ENCODE measurements around the gene CCDC106. TPM values are rescaled to one million over a fixed set of nuclear protein-coding genes. Genes with fewer than 3 reads are reported as not detected.

CCDC106 gene
- total and polyA plus RNA-seq, 2 donors from 2014 or later: 22.7 to 51.9 TPM

DNA sequence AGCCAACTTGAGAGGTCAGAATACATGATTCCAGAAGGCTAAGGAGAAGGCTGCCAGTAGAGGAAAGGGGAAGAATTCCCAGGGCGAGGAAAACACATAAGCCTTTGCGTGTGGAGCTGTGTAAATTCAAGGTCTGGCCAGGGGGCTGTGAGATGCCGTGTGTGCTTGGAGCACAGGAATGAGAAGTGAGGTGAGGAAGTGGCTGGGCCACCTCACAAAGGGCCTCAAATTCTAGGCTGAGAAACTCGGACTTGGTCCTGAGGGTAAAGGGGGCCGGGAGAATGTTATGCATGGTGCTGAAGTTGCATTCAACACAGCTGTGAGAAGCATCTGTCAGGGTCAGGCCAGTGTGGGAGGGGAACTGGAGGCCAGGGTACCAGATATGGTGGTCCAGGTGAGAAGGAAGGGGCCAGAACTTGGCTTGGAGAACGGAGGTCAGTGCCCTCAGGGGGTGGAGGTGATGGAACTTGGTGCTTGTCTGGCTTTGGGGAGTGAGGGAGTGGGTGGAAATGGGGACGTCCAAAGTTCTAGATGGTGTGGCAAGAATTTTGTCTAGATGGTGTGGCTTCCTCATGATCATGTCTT is 12.1 kb upstream of the CCDC106 start:
- peak in 1 of 5 donors; percentile 53 for DNase-seq
- peak overlapping the region; percentile 97 for H3K27ac ChIP-seq (ENCODE audit: low read depth in 2 of 2, low read length in 2 of 2)
- peak overlapping the region; percentile 98 to 100 (median 100) for H3K9ac ChIP-seq (ENCODE audit: low read length in 3 of 3)
- H3K9me3 ChIP-seq (ENCODE audit: control insufficient read depth in 2 of 3, insufficient read depth in 1 of 3, low read length in 3 of 3): no peaks in the 10 kb centered on the region
- no peaks in the 10 kb centered on the region for H3K36me3 ChIP-seq (ENCODE audit: control insufficient read depth in 2 of 3, insufficient read depth in 3 of 3, low read length in 3 of 3)
- TF ChIP-seq, protein P1, sequence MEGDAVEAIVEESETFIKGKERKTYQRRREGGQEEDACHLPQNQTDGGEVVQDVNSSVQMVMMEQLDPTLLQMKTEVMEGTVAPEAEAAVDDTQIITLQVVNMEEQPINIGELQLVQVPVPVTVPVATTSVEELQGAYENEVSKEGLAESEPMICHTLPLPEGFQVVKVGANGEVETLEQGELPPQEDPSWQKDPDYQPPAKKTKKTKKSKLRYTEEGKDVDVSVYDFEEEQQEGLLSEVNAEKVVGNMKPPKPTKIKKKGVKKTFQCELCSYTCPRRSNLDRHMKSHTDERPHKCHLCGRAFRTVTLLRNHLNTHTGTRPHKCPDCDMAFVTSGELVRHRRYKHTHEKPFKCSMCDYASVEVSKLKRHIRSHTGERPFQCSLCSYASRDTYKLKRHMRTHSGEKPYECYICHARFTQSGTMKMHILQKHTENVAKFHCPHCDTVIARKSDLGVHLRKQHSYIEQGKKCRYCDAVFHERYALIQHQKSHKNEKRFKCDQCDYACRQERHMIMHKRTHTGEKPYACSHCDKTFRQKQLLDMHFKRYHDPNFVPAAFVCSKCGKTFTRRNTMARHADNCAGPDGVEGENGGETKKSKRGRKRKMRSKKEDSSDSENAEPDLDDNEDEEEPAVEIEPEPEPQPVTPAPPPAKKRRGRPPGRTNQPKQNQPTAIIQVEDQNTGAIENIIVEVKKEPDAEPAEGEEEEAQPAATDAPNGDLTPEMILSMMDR (IDR thresholded peaks at IDR 0.05; ENCODE audit: borderline replicate concordance, extremely low read depth, insufficient read depth): no peak
- peaks cover 3 to 31% (median 7%) of the 10 kb centered on the region in 3 donors for H3K4me1 ChIP-seq (ENCODE audit: control insufficient read depth in 2 of 3, insufficient read depth in 2 of 3, low read depth in 1 of 3, low read length in 3 of 3)
- H3K4me3 ChIP-seq (ENCODE audit: low read length in 3 of 3): peak overlapping the region; percentile 95 to 100 (median 97)
- H3K27me3 ChIP-seq (ENCODE audit: control insufficient read depth, insufficient read depth, low read length): no peaks in the 10 kb centered on the region
- FAIRE-seq: no peak
- intact Hi-C loops (cut with DNase I): no loop called here

DNA sequence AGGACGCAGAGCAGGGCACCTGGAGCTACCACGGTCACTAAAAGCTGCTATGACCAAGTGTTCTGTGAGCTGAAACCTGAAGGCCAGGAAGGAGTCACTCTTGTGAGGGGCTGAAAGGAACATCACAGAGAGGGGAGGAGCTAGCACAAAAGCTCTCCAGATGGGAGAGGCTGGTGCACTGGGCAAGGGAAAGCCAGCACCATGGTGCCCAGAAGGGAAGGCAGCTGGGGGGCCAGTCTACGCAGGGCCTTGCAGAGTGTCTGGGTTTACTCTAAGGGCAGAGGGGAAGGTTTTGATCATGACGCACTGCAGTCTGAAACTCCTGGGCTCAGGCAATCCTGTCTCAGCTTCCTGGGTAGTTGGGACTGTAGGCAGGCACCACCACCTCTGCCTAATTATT is 11.3 kb upstream of the CCDC106 start:
- H3K36me3 ChIP-seq (ENCODE audit: control insufficient read depth in 2 of 3, insufficient read depth in 3 of 3, low read length in 3 of 3): no peaks in the 10 kb centered on the region
- intact Hi-C loops (cut with DNase I): no loop called here
- no peaks in the 10 kb centered on the region for H3K9me3 ChIP-seq (ENCODE audit: control insufficient read depth in 2 of 3, insufficient read depth in 1 of 3, low read length in 3 of 3)
- H3K4me3 ChIP-seq (ENCODE audit: low read length in 3 of 3): peak overlapping the region in 2 of 3 donors; percentile 95 to 100
- H3K27me3 ChIP-seq (ENCODE audit: control insufficient read depth, insufficient read depth, low read length): no peaks in the 10 kb centered on the region
- TF ChIP-seq, protein P1 (IDR thresholded peaks at IDR 0.05; ENCODE audit: borderline replicate concordance, extremely low read depth, insufficient read depth): no peak
- H3K4me1 ChIP-seq (ENCODE audit: control insufficient read depth in 2 of 3, insufficient read depth in 2 of 3, low read depth in 1 of 3, low read length in 3 of 3): peaks cover 3 to 31% (median 7%) of the 10 kb centered on the region in 3 donors
- H3K27ac ChIP-seq (ENCODE audit: low read depth in 2 of 2, low read length in 2 of 2): no peak overlapping the region
- no peak for FAIRE-seq
- peak overlapping the region in 1 of 3 donors; percentile 100 for H3K9ac ChIP-seq (ENCODE audit: low read length in 3 of 3)
- DNase-seq: peak in 1 of 5 donors; percentile 39

DNA sequence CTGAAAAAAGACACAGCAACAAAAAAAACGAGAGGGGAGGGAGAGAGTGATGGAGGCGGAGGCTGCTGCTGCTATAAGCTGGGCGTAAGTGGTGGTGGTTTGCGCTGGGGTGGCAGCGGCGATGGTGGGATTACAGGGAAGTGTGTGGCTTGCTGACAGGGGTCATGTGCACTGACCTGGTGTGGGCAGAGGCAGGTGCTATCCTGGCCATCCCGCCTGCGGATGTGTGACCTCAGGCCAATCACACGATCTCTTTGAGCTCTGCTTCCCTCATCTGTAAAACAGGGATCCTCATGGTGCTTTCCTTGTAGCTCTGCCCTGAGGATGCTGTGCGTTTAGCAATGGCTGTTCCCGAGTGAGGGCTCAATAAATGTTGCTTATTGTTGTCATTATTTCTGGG is 10.5 kb upstream of the CCDC106 start:
- Histone ChIP-seq H3K36me3 (ENCODE audit: control insufficient read depth in 2 of 3, insufficient read depth in 3 of 3, low read length in 3 of 3) (no peaks in the 10 kb centered on the region), H3K4me1 (ENCODE audit: control insufficient read depth in 2 of 3, insufficient read depth in 2 of 3, low read depth in 1 of 3, low read length in 3 of 3) (peaks cover 3 to 35% (median 7%) of the 10 kb centered on the region in 3 donors), H3K9ac (ENCODE audit: low read length in 3 of 3) (no peak overlapping the region), H3K27ac (ENCODE audit: low read depth in 2 of 2, low read length in 2 of 2) (no peak overlapping the region), H3K27me3 (ENCODE audit: control insufficient read depth, insufficient read depth, low read length) (no peaks in the 10 kb centered on the region), H3K4me3 (ENCODE audit: low read length in 3 of 3) (no peak overlapping the region), H3K9me3 (ENCODE audit: control insufficient read depth in 2 of 3, insufficient read depth in 1 of 3, low read length in 3 of 3) (no peaks in the 10 kb centered on the region)
- DNase-seq (peak in 2 of 5 donors; percentile 45 to 79), FAIRE-seq (no peak)
- TF ChIP-seq, protein P1 (IDR thresholded peaks at IDR 0.05; ENCODE audit: borderline replicate concordance, extremely low read depth, insufficient read depth): no peak
- intact Hi-C loops (cut with DNase I): no loop called here
